CD14-positive monocyte (primary cell): ENCODE measurements around the gene WDR62. TPM values are rescaled to one million over a fixed set of nuclear protein-coding genes. Genes with fewer than 3 reads are reported as not detected.
A peak's percentile ranks its signal among the peaks of the same experiment; 100 is the strongest.

ENCODE experiments used
- DNase-seq, 3 donors: peaks; one replicate each; pipeline ENCODE4 v3.0.0-alpha.2; 2011 to 2022
- H2AFZ ChIP-seq: 2 replicates; pipeline ENCODE4 v1.6.0; 2012; ENCODE audit warnings: mild to moderate bottlenecking, low read depth, low read length, inconsistent platforms; ENCODE audit not compliant: insufficient read depth, poor library complexity, severe bottlenecking
- H3K27ac ChIP-seq, 2 donors: 1 replicate in 1 of 2; 2 replicates in 1 of 2; pipeline ENCODE4 v1.5.1; 2012 to 2013; ENCODE audit warnings: low read length in 2 of 2, control low read depth in 1 of 2, inconsistent platforms in 1 of 2, low read depth in 1 of 2, mild to moderate bottlenecking in 1 of 2
- H3K27me3 ChIP-seq, 2 donors: one replicate each; pipeline versions ENCODE4 v1.6.0 to v1.6.1; 2011 to 2013; ENCODE audit warnings: low read length in 2 of 2; ENCODE audit not compliant: control insufficient read depth in 2 of 2, insufficient read depth in 2 of 2
- H3K36me3 ChIP-seq, 2 donors: replicated peaks in 1 of 2; 1 replicate in 1 of 2; 2 replicates in 1 of 2; pipeline versions ENCODE4 v1.5.1 to v1.6.1; 2012 to 2013; ENCODE audit warnings: low read length in 2 of 2, control low read depth in 1 of 2, inconsistent platforms in 1 of 2, mild to moderate bottlenecking in 1 of 2; ENCODE audit not compliant: insufficient read depth in 2 of 2, control insufficient read depth in 1 of 2
- H3K4me1 ChIP-seq, 2 donors: 1 replicate in 1 of 2; 2 replicates in 1 of 2; pipeline versions ENCODE4 v1.5.1 to v1.6.1; 2012 to 2013; ENCODE audit warnings: low read length in 2 of 2, control low read depth in 1 of 2, inconsistent platforms in 1 of 2, mild to moderate bottlenecking in 1 of 2, moderate library complexity in 1 of 2; ENCODE audit not compliant: insufficient read depth in 2 of 2, control insufficient read depth in 1 of 2
- H3K4me2 ChIP-seq: replicated peaks from 2 replicates; pipeline ENCODE3; 2012; ENCODE audit warnings: low read length, moderate library complexity, mild to moderate bottlenecking; ENCODE audit not compliant: poor library complexity, severe bottlenecking; ENCODE audit errors: extremely low read depth
- H3K4me3 ChIP-seq, 3 experiments: fragments of 200-600 bp in 1 of 3; sonication (generic) in 1 of 3; replicated peaks in 1 of 3; 1 replicate in 2 of 3; 2 replicates in 1 of 3; pipeline ENCODE4 v1.5.1; 2011 to 2013; ENCODE audit warnings: low read length in 3 of 3, mild to moderate bottlenecking in 3 of 3, control low read depth in 2 of 3, low read depth in 2 of 3, inconsistent platforms in 1 of 3, moderate library complexity in 1 of 3
- H3K79me2 ChIP-seq: 2 replicates; pipeline ENCODE4 v1.6.0; 2012; ENCODE audit warnings: mild to moderate bottlenecking, control low read depth, inconsistent platforms, low read length, moderate library complexity; ENCODE audit not compliant: insufficient read depth
- H3K9ac ChIP-seq: 2 replicates; pipeline ENCODE4 v1.6.0; 2017; ENCODE audit warnings: low read length, mild to moderate bottlenecking; ENCODE audit not compliant: insufficient read depth, poor library complexity, severe bottlenecking
- H3K9me3 ChIP-seq, 2 donors: replicated peaks in 1 of 2; 1 replicate in 1 of 2; 2 replicates in 1 of 2; pipeline versions ENCODE4 v1.5.1 to v1.6.1; 2012 to 2013; ENCODE audit warnings: low read length in 2 of 2, control low read depth in 1 of 2; ENCODE audit not compliant: control insufficient read depth in 1 of 2, insufficient read depth in 1 of 2
- H4K20me1 ChIP-seq: 2 replicates; pipeline ENCODE4 v1.6.0; 2012; ENCODE audit warnings: mild to moderate bottlenecking, low read length, control low read depth, moderate library complexity; ENCODE audit not compliant: insufficient read depth
- H3K27ac Mint-ChIP-seq, 7 donors: one replicate each; pipeline ENCODE4 v1.8.0; 2020; ENCODE audit warnings: mild to moderate bottlenecking in 7 of 7, mixed read lengths in 7 of 7, moderate library complexity in 6 of 7, inconsistent platforms in 2 of 7
- H3K27me3 Mint-ChIP-seq, 3 donors: one replicate each; pipeline ENCODE4 v1.8.0; 2021 to 2022; ENCODE audit warnings: low read depth in 3 of 3, mild to moderate bottlenecking in 3 of 3, mixed read lengths in 3 of 3, moderate library complexity in 3 of 3, inconsistent platforms in 1 of 3
- H3K36me3 Mint-ChIP-seq, 2 donors: one replicate each; pipeline ENCODE4 v1.8.0; 2020; ENCODE audit warnings: mixed read lengths in 2 of 2, inconsistent platforms in 1 of 2, mild to moderate bottlenecking in 1 of 2
- H3K4me1 Mint-ChIP-seq: one replicate; pipeline ENCODE4 v1.8.0; 2020; ENCODE audit warnings: mild to moderate bottlenecking, mixed read lengths
- H3K4me3 Mint-ChIP-seq, 2 donors: one replicate each; pipeline ENCODE4 v1.8.0; 2020; ENCODE audit warnings: mild to moderate bottlenecking in 2 of 2, mixed read lengths in 2 of 2, moderate library complexity in 1 of 2
- H3K9me3 Mint-ChIP-seq, 7 donors: one replicate each; pipeline ENCODE4 v1.8.0; 2020 to 2022; ENCODE audit warnings: mixed read lengths in 7 of 7, mild to moderate bottlenecking in 6 of 7, moderate library complexity in 6 of 7, inconsistent platforms in 2 of 7
- WGBS: methylation state at CpG from one replicate; pipeline ENCODE4 v1.1.5; 2013; ENCODE audit warnings: missing lambda C conversion rate; ENCODE audit not compliant: insufficient coverage; 5-methylcytosine and 5-hydroxymethylcytosine counted together
- intact Hi-C, 2 donors: fragments of 100-400 bp; cut with micrococcal nuclease; formaldehyde crosslinking; loops; one replicate each; pipeline versions ENCODE4 v1.15.0 to v1.15.1; 2023
- polyA plus RNA-seq, 3 donors: library from polyadenylated mRNA; depleted of rRNA in 1 of 3; unstranded in 2 of 3; stranded (reverse) in 1 of 3; fragments of 300-500 nt in 2 of 3; fragments of >200 nt in 1 of 3; fragmentation: Illumina TruSeq in 2 of 3; gene quantifications; 1 replicate in 2 of 3; 2 replicates in 1 of 3; pipeline ENCODE4 v1.2.3, GENCODE V29; 2012 to 2021
- TF ChIP-seq, protein P1 (sequence below): fragments of 200-600 bp; IDR thresholded peaks from one replicate; pipeline ENCODE4 v1.8.0; 2022; ENCODE audit warnings: antibody characterized with exemption, mild to moderate bottlenecking

Gene WDR62
- polyA plus RNA-seq, 3 donors, result 0.05 to 0.88 TPM; not detected in 1

DNA sequence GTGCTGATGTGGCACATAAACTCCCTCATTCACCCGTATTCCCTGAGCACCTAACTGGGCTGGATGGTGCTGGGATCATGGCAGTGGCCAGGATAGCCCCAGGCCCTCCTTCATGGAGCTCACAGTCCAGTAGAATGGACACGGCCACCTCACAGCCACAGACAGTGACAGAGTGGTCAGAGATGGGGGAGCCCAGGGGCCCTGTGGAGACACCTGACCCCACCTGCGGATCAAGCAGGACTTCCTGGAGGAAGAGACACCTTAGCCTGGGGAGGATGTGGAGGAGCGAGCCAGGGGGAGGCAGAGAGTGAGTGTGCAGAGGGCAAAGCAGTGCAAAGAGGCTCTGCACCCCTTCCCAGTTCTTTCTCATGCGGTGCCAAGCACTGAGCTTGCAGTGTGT lies 35.1 kb downstream of the WDR62 start:
- H4K20me1 ChIP-seq, result no peaks in the 10 kb centered on the region
- H3K79me2 ChIP-seq, result no peaks in the 10 kb centered on the region
- H3K27ac ChIP-seq, result no peak overlapping the region
- no peaks in the 10 kb centered on the region for H3K9me3 Mint-ChIP-seq
- H3K4me2 ChIP-seq, result no peak overlapping the region
- H3K4me3 Mint-ChIP-seq, result no peak overlapping the region
- no peak overlapping the region for H3K4me3 ChIP-seq
- peaks cover 49 to 87% of the 10 kb centered on the region in 2 donors for H3K36me3 ChIP-seq
- H3K27me3 ChIP-seq, result no peaks in the 10 kb centered on the region
- H3K4me1 ChIP-seq, result no peaks in the 10 kb centered on the region
- no peak overlapping the region for H2AFZ ChIP-seq
- no peaks in the 10 kb centered on the region for H3K4me1 Mint-ChIP-seq
- intact Hi-C loops, result no loop called here
- TF ChIP-seq, protein P1, sequence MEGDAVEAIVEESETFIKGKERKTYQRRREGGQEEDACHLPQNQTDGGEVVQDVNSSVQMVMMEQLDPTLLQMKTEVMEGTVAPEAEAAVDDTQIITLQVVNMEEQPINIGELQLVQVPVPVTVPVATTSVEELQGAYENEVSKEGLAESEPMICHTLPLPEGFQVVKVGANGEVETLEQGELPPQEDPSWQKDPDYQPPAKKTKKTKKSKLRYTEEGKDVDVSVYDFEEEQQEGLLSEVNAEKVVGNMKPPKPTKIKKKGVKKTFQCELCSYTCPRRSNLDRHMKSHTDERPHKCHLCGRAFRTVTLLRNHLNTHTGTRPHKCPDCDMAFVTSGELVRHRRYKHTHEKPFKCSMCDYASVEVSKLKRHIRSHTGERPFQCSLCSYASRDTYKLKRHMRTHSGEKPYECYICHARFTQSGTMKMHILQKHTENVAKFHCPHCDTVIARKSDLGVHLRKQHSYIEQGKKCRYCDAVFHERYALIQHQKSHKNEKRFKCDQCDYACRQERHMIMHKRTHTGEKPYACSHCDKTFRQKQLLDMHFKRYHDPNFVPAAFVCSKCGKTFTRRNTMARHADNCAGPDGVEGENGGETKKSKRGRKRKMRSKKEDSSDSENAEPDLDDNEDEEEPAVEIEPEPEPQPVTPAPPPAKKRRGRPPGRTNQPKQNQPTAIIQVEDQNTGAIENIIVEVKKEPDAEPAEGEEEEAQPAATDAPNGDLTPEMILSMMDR, result no peak
- peak overlapping the region in 2 of 7 donors; percentile 19 to 66 for H3K27ac Mint-ChIP-seq
- DNase-seq, result no peak
- 100% methylated on average over 1 of the region's 5 CpGs for WGBS
- H3K27me3 Mint-ChIP-seq, result peaks cover 0 to 2% (median 0%) of the 10 kb centered on the region in 3 donors
- H3K9ac ChIP-seq, result no peak overlapping the region
- H3K9me3 ChIP-seq, result no peaks in the 10 kb centered on the region
- H3K36me3 Mint-ChIP-seq, result peaks cover 50 to 95% of the 10 kb centered on the region in 2 donors

DNA sequence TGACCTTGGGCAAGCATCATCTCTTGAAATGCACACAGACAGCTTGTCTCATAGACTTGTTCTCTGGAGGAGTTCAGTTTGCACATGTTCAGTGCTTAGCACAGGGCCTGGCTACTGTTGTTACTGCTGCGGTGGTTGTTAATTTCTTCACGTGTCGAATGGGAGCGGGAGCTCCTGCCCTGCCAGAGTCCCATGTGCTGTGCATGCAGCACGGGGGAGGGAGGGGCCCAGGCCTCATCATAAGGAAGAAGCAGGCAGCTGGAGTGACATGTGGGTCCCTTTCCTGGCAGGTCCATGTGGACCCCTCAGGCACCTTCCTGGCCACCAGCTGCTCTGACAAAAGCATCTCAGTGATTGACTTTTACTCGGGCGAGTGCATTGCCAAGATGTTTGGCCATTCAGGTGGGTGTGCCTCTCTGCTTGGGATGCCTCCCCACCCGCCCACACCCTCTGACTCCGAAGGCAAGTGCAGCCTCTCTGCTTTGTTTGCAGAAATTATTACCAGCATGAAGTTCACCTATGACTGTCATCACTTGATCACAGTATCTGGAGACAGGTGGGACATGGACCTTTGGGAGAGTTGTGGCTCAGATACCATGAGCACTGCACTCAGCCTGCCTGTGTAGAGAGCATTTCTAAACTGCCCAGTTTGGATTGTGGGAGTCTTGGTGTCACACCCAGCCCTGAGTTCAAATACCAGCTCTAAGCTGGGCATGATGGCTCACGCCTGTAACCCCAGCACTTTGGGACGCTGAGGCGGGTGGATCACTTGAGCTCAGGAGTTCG lies 36.4 kb downstream of the WDR62 start:
- Histone ChIP-seq H3K27ac (no peak overlapping the region), H3K36me3 (peaks cover 43 to 88% of the 10 kb centered on the region in 2 donors), H3K4me2 (no peak overlapping the region), H2AFZ (no peak overlapping the region), H3K79me2 (no peaks in the 10 kb centered on the region), H3K4me3 (no peak overlapping the region), H4K20me1 (no peaks in the 10 kb centered on the region), H3K9me3 (no peaks in the 10 kb centered on the region), H3K4me1 (no peaks in the 10 kb centered on the region), H3K9ac (no peak overlapping the region), H3K27me3 (no peaks in the 10 kb centered on the region)
- 96% methylated on average over 11 of the region's 13 CpGs for WGBS
- Mint-ChIP-seq H3K27ac (peak overlapping the region in 3 of 7 donors; percentile 6 to 38 (median 23)), H3K4me1 (no peaks in the 10 kb centered on the region), H3K36me3 (peaks cover 49 to 95% of the 10 kb centered on the region in 2 donors), H3K9me3 (no peaks in the 10 kb centered on the region), H3K4me3 (no peak overlapping the region), H3K27me3 (peaks cover 0 to 2% (median 0%) of the 10 kb centered on the region in 3 donors)
- TF ChIP-seq, protein P1, result no peak
- intact Hi-C loops, result no loop called here
- DNase-seq, result no peak
